HG03575 (cell line): Measurements from ENCODE around the gene XKR3.
"Not testable (repeated sequence)": the region's sequence is repeated elsewhere in the genome, so short reads cannot be mapped to it uniquely, and the experiment has no call there.

Source experiments
- ATAC-seq: cut with Tn5 transposase; IDR thresholded peaks from one replicate; pipeline ENCODE4 v1.9.1; 2021; ENCODE audit not compliant: unreplicated experiment, insufficient number of reproducible peaks, low FRiP score; ENCODE audit errors: extremely low read depth

The XKR3 gene

DNA sequence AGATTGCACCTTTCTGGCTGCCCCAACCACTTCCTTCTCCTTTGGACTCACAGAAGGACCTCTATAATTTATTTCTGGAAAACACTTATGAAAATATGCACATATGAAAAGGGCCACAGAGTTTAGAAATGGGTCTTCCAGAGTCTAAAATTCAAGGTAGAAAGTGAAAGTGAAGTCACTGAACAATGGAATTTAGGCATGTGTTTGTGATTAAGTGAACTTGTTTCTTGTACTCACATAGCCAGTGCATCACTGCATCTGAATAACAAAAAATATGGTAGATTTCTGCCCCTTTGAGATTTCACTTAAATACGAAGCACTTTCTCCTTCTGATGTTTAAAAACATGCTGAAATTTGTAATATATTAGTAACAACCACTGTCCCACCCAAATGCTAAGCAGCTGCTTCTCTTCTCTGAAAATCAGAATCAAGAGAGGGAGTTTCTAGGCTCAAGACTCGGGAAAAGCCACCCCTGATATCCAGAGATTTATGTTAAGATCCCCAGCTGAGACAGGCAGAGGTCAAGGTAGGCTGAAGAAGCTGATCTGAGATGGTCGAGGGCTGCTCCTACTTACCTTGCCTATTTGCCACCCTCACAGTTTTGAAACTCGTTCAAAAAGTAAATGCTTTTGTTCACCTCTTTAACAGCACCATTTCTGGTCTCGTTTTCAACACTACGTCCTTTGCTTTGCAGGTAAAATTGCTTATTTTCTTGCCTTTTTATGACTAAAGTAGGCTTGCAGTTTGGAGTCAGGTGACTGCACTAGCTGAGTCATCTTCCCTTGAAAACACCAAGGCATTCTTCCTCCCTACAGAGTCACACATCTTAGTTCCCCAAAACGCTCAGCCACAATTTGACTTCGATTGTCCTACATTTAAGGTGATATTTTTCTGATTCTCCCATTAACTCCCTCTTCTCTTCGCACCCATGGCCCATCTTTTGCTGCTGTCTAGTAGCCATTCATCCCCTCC is at the start of gene XKR3:
TSS of gene XKR3 (minus strand) at position 696 of the 972 bp plus-strand sequence. CDS start 17,338 bp downstream, outside the sequence.
- no peak for ATAC-seq

- ATAC-seq = not testable (repeated sequence)
These were observed 44.4 kb upstream of the XKR3 start for GRCh38 chr22:16869640-16870039.

DNA sequence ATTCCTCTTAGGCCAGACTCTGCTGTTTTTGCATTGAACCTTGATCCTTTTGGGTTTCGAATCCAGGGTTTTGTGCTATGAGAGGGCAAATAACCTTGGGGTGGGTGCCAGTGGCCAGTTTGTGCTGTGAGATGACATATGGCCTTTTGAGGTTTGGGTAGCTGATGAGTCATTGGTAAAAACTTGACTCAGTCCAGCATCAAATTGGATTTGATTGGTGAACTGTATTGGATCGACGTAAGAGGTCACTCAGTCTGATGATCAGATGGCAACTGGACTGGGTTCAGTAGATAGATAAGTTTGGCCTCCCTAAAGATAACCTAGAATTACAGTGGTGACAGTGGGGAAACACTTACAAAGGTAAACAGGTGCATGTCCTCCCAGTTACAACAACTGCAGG is 41.0 kb upstream of the XKR3 start:
- ATAC-seq = no peak

- ATAC-seq = not testable (repeated sequence)
These were observed 31.6 kb upstream of the XKR3 start for GRCh38 chr22:16856851-16857250.

DNA sequence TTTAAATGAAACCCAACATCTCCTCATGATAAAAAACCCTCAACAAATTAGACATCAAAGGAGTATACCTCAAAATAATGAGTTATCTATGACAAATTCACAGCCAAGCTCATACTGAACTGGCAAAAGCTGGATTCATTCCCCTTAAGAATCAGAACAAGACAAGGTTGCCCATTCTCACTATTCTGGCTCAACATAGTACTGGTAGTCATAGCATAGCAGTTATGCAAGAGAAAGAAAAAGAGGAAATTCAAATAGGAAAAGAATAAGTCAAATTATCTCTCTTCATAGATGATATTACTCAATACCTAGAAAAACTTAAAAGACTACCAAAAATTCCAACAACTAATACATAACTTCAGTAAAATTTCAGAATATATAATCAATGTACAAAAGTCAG is 29.4 kb upstream of the XKR3 start:
- ATAC-seq = no peak

DNA sequence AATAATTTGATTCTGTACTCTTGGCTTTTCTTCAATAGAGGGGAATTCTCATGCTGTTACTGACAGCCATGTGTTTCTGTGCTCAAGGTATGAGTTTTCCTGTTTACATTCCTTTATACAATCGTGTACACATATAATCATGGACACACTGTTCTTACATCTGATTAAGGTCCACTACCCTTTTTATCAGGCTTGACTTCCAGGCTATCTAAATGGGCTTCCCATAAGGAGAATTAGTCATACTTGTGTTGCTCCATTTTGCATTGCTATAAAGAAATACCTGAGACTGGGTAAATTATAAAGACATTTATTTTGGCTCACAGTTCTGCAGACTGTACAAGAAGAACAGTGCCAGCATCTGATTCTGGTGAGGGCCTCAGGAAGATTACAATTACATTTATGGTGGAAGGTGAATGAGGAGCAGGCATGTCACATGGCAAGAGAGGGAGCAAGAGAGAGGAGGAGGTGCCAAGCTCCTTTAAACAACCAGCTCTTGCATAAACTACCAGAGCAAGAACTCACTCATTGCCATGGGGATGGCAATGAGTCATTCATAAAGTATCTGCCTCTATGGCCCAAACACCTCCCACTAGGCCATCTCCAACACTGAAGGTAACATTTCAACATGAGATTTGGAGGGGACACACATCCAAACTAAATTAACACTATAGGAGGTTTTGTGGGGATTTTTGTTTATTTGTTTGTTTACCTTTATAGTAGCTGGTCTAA is 26.2 kb upstream of the XKR3 start:
- not testable (repeated sequence) for ATAC-seq

DNA sequence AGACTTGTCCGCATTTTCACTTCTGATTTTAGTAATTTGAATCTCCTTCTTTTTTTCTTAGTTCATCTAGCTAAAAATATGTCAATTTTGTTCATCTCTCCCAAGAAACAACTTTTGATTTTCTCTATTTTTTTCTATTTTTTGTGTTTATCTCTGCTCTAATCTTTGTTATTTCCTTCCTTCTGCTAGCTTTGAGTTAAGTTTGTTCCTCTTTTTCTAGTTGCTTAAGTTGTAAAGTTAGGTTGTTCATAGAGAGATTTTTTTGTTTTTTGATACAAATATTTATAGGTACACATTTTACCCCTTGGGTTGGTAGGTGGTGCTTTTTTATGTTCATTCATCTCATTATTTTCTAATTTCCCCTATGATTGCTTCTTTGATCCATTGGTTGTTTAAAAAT is 22.1 kb upstream of the XKR3 start:
- no peak for ATAC-seq

DNA sequence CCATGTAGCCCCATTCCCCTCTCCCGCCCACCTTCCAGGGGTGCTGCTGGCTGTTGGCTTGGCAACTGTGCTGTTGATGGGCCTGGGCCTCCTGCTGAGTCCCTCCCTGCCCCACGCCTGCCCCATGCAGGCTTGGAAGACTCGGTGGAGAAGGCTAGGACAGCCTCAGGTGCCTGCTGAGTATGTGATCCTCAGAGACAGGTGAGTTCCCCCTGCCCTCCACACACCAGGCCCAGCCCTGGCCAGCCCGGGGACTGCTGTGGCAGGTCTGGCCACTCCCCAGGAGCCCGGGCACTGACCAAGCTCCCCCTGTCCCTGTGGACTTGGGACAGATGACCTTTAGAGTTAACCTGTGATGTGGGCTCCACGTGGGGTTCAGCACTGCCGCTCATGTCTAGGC is 20.7 kb upstream of the XKR3 start:
- no peak for ATAC-seq

DNA sequence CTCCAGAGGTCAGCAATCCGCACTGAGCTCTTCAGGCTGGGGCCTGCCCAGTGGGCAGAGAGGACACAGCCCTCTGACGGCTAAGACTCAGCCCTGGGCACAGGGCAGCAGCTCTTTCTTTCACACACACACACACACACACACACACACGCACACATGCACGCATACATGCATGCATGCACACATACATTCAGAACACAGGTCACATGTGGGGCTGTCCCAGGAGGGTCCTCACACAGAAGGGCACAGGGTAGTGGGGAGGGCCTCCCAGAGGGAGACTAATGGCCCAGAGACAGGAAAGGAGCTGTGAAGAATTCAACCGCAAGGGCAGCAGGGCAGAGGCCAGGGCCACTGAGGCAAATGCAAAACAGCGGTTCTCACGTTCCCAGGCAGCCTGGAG is 20.3 kb upstream of the XKR3 start:
- no peak for ATAC-seq

GRCh38 chr22:16844529-16844928 is 19.3 kb upstream of the XKR3 start:
- no peak for ATAC-seq

GRCh38 chr22:16838073-16838472 is 12.9 kb upstream of the XKR3 start:
- no peak for ATAC-seq

DNA sequence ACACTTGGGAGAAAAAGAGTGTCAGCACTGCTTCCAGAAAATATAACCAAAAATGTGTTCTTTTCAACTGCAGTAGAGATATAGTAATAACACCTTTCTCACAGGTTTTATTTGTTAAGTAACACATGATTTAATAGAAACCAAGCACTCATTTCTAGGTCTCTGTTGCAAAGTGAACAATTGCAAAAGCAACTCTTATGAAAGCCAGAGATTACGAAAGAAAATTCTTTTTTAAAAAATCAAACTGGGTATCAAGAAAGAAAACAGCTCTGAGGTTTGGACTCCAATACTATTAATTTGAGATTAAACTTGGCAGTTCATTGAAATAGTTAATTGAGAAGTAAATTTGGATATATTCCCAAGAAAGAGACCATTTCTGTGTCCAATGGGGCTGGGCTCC is 9.8 kb upstream of the XKR3 start:
- no peak for ATAC-seq

DNA sequence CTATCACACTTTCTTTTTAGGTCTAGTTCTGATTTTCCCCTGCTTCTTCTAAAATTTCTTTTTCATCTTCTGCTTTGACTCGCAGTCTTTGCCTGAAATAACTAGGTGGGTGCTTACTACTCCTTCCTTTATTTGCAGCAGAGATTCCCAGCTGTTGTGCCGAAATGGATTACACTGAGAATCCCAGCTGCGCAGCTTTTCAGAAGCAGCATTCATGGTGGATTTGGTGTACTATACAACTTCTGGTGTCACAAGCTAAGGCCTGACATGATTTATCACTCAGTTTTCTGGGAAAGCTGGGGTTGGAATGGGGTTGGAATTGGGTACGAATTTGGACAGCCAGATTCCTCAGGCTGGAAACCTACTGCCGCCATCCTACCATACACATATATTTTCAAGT is 6.0 kb upstream of the XKR3 start:
- no peak for ATAC-seq

GRCh38 chr22:16829985-16830384 is 4.8 kb upstream of the XKR3 start:
- no peak for ATAC-seq

DNA sequence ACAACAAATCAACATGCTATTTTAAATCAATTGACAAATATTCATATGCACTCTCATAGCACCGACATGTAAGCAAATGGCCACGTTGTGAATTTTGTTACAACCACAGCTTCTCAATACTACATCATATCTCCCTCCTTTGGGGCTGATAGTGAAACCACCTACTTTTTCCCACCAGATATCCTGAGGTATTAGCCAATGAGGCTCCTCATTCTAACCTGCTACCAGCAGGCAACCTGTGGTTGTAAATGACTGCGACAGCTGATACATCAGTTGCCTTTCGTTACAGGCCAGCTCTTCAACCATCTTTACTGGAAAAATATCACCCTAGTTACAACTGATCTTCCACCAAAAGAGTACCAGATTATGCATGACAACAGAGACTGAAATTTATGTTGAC is 3.7 kb upstream of the XKR3 start:
- ATAC-seq = no peak

DNA sequence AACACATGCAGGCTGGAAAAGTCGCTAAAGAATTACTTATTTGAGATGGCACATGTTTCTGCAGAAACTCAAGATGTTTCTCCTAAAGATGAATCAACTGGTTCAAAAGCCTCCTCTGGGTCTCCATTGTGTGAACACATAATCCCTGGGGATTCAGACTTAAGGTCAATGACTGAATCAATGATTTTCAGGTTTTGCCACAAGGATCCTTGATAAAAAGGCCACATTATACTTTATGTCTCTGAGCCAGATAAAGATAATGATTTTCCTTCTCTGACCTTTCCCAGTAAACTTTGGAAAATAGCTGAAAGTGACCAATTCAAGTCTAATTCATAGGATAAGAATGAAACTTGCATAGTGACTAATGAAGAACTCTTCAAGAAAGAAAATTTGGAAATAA is 2.3 kb upstream of the XKR3 start:
- no peak for ATAC-seq

DNA sequence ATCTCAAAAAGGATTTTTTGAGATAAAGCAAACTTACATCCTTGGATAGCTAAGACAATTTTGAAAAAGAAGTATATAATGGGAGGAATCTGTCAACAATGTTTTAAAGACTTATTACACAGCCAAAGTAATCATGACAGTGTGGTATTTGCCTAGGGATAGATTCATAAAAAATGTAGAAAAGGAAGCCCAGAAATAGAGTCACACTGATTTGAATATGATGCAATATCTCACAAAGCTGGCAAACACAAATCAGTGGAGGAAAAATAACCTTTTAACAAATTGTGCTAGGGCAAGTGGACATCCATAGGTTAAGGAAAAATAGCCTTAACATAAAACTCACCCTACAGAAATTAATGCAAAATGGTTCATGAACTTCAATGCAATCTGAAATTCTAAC is 6.0 kb downstream of the XKR3 start:
- no peak for ATAC-seq

DNA sequence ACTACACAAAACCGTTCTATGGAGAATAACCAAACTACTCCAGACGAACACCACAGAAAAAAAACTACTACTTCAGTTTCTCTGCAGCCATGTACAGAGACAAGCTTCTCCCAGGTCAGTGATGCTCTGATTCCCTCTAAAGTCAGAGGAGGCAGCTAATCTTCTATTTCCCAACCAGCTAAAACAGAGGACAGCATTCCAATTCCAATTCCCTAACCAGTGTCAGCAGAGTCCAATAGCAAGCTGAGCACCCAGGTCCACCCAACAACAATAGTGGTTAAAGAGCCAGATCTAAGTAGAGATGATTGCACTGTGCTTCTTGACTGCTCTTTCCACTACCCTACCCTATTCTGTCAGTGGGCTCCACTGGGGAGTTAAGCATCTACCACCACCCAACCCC is 6.7 kb downstream of the XKR3 start:
- ATAC-seq = no peak

DNA sequence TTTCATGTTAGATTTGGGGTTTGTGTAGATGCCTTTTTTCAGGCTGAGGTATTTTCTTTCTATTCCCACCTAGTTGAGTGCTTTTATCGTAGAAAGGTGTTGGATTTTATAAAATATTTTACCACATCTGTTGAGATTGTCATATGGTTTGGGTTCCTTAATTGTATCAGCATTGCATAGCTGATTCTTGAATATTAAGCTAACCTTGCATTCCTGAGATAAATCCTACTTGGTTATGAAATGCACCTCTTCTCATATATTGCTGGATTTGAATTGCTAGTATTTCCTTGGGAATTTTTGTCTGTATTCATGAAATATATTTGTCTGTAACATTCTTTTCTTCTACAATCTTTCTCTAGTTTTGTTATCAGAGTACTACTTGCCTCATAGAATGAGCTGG is 10.1 kb downstream of the XKR3 start:
- no peak for ATAC-seq

- no peak for ATAC-seq
These were observed 14.9 kb downstream of the XKR3 start for GRCh38 chr22:16810188-16810802.
